Left renal pelvis (tissue), 4 donors: ENCODE data around the gene NTM. TPM values are rescaled to one million over a fixed set of nuclear protein-coding genes. Genes with fewer than 3 reads are reported as not detected.

Experiments used
- DNase-seq, 4 donors: peaks; one replicate each; pipeline ENCODE4 v3.0.0-alpha.2; 2013; ENCODE audit warnings: low read depth in 4 of 4, low spot score in 3 of 4
- polyA plus RNA-seq, 4 donors: library from polyadenylated mRNA; unstranded; fragments of 120-200 nt; gene quantifications; one replicate each; pipeline ENCODE4 v1.2.1, GENCODE V29; 2013; ENCODE audit not compliant: insufficient read length in 4 of 4

NTM gene
- polyA plus RNA-seq, 4 donors: 41.2 to 80.3 (median 50.2) TPM

- DNase-seq: no peak
These were observed 834.6 kb downstream of the NTM start for GRCh38 chr11:132205006-132205405.

DNA sequence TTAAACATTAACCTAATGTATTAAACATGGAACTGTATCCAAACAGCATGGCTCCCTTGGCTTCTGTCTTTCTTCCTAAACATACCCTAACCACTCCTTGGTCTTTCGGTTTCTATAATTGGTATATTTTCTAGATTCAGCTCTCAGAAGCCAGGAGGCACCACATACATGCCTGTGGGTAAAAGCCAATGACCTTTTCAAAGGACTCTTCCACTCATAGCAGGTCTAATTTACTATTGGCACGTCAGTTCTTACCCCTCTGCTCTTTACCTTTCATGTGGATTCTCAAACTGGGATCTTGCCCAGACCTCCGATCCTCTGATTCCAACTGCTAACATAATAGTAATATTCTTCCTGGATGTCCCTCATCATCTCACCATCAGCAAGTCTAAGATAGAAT is 835.1 kb downstream of the NTM start:
- no peak for DNase-seq

- no peak for DNase-seq
These were observed 836.6 kb downstream of the NTM start for GRCh38 chr11:132206993-132207392.

GRCh38 chr11:132208477-132209055 is 838.2 kb downstream of the NTM start:
- DNase-seq: no peak

DNA sequence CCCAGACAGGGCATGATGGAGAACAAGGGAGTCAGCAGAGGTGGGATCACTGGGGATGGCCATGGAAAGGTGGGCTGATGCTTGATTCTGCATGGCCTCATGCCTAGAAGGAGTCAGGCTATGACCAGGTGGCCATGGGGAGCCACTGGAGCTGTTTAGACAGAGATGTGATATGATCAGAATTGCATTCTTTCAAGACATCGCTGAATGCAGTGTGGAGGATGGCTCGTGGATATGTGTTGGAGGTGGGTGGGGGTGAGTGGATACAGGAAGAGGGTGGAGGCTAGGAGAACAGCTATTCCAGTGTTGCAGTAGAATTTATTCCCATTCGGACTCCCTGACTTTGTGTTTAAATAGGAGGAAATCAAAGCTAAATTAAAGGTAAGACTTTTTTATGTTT is 841.1 kb downstream of the NTM start:
- DNase-seq: no peak

- DNase-seq: no peak
These were observed 847.4 kb downstream of the NTM start for GRCh38 chr11:132217856-132218255.

GRCh38 chr11:132220474-132220873 is 850.1 kb downstream of the NTM start:
- DNase-seq: peak in 1 of 4 donors; percentile 30

- DNase-seq: no peak
These were observed 851.9 kb downstream of the NTM start for GRCh38 chr11:132222345-132222744.

GRCh38 chr11:132226522-132226921 is 856.1 kb downstream of the NTM start:
- DNase-seq: no peak

DNA sequence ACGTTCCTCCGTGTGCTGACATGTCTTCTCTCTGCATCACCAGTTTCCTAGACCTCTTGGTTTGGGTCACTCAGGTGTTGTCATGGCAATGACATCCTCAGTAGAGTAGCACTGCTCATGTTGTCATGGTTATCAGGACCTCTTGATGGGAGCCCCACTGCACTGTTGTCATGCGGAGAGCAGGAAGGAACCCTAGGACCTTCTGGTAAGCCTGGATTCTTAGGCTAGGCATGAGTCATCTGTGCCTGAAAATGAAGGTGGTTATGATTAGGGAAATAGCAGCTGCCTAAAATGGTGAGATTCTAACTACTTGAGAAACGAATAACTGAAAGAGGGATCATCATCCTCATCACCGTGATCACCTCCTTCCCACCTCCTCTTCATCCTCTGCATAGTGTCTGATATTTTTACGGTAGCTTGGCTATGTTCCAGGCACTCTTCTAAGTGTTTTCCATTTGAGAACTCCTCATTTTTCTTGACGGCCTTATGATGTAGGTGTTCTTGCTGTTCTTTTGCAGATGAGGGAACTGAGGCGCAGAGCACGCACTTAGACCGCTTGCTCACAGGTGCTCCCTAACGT is 858.4 kb downstream of the NTM start:
- no peak for DNase-seq

GRCh38 chr11:132231656-132232347 is 861.4 kb downstream of the NTM start:
- DNase-seq: no peak

DNA sequence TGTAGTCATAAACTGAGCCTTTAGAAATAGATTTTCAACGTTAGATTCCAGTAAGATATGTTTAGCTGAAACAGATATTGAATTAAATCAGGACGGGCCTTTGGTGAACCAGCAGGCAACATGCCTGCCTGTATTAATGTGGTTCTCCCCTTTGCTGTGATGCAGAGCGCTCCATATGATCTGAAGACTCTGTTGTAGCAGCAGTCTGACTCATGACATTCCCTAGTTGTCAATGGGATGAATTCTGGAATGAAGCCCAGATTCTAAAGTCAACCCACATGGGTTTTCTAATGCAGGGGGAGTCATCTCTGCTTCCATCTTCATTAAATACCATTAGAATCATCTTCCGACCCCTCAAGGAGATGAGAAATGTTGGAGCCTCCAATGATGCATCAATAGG is 864.5 kb downstream of the NTM start:
- DNase-seq: no peak

DNA sequence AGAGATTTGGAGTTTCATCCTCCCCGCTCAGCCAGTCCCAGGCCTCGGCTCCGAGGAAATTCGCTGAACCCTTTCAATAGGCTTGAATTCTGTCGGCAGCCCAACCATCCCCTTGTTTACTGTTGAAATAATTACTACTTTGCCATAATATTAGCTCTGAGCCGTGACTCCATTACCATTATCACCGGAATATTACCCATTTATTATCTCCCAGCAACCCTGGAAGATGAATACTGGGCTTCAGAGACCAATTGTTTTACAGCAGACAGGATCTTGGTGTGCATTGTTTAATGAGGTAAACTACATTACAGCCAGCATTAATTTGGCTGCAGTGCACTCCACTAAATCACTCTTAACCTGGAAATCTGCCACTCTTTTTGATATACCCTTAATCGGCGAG is 867.4 kb downstream of the NTM start:
- DNase-seq: no peak

DNA sequence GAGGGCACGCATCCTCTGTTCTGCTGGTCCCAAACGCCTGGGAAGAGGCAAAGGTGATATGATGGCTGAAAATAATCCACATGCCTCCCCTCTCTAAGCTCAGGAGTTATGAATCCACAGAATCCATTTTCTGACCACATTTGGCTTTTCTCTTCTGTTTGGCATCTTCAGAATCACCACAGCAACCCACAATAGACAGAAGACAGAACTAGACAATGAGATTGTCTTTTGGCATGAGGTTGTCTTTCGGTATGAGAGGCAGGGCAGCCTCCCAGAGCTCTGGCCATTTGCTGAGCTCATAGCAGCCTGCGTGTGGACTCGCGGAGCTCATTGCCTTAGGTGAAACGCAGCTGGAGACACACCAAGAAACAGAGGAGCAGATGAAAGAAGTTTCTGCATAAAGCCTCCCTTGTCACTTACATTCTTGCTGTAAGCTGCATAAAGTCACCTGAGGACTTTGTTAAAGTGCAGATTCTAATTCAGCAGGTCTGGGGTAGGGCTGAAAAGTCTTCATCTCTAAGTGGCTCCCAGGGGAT is 868.0 kb downstream of the NTM start:
- no peak for DNase-seq

DNA sequence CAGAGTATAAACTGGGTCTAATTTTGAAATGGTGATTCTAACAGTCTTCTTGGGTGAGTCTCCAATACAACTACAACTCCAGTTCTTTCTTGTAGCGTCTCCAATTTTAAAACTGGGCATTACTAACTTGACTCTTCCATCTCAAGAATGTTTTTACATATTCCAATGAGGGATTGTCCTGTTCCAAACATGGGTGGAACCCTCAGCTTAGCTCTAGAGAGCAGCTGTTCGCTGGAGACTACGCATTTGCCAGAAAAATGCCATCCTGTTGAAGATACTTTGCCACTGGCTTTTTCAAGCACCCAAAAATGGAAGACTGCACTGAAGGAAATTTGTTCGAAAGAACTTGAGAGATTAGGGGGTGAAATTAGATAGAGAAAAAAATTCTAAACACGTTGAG is 870.0 kb downstream of the NTM start:
- no peak for DNase-seq

- DNase-seq: no peak
These were observed 872.2 kb downstream of the NTM start for GRCh38 chr11:132242632-132243031.

GRCh38 chr11:132244846-132245245 is 874.4 kb downstream of the NTM start:
- no peak for DNase-seq

DNA sequence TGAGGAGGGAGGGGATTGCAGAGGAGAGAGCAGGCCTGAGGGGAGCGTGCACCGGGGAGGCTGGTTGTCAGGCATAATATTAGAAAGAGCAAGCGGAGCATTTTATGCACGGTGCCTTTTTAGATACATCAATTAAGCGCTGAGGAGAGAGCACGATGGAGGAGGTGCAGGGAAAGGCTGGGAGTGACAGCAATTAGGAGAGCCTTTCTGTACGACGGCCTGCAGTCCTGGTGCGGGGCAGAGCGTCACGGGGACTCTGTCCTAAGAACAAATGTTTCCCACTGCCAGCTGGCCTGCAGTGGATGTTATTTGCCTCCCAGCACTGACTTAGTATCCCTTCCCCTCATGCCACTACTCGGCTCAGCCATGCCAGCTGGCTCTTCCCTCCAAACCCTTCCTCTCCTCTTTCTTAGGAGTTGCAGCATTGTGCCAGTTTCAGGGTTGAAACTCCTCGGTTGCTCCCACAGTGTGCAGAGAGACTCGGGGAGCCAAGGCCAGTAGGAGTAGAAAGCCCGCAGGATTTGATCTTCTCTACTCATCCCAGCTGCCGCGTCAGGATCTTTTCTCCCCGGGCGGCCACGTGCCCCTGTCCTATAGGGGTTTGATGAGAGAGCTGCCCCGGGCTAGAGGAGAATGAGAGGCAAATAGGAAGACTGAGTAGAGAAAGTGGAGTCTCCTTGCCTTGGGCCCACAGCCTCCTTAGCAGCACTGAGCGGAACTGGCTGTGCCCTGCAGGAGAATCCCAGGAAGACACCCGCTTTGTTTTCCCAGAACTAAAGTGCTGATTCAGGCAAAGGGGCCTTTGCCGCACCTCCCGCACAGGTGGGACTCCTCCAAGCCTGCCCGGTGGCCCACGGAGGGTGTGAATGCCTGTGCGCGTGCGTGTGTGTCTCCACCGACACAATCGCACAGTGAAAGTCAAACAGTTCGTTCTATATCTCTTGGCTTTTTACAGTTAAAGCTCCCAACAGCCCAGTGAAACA is 875.3 kb downstream of the NTM start:
- no peak for DNase-seq

GRCh38 chr11:132248580-132248979 is 878.2 kb downstream of the NTM start:
- DNase-seq: no peak

DNA sequence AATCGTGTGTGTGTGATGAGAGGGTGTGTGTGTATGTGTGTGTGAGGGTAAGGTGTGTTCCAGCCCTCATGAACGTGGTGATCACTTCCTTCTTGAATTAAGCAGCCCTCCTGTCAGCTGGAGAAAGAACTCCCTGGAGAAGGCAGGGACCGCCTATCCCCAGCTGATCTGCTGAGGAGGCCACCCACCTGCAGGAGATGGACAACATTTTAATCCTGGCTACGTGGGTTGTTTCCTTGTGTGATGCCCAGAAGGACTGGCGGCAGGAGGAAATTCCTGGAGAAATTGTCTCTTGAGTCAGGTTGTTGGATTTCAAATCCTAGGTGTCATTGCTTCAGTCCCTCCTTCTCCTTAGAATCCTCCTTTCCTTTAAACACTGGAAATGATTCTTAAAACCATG is 878.8 kb downstream of the NTM start:
- DNase-seq: no peak

- no peak for DNase-seq
These were observed 880.6 kb downstream of the NTM start for GRCh38 chr11:132251061-132251460.
